ENCODE measurements around the gene MOCS1.

MOCS1 gene

GRCh38 chr6:39876111-39876510 lies 58.2 kb downstream of the MOCS1 start:
- no peak for DNase-seq
- ATAC-seq: no peak

DNA sequence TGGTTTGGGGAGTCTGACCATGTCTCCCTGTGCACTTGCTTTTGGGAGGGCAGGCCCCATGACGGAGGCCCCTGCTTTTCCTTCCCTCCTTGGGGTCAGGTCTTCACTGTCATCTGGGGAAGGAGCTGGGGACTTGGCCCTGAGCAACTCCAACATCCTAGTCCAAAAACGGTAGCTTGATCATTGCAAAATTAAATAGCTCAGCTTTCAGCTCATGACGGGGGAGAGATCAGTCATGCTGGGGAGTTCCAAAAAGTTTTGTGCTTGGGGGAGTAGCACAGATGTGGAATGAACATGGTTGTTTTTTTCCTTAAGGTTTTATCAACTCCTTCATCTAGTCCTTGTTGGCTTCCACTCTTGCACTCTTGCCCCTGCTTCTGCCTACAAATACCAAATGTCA lies 60.8 kb downstream of the MOCS1 start:
- DNase-seq (no peak), ATAC-seq (no peak)

GRCh38 chr6:39870950-39871349 lies 63.3 kb downstream of the MOCS1 start:
- DNase-seq: no peak

DNA sequence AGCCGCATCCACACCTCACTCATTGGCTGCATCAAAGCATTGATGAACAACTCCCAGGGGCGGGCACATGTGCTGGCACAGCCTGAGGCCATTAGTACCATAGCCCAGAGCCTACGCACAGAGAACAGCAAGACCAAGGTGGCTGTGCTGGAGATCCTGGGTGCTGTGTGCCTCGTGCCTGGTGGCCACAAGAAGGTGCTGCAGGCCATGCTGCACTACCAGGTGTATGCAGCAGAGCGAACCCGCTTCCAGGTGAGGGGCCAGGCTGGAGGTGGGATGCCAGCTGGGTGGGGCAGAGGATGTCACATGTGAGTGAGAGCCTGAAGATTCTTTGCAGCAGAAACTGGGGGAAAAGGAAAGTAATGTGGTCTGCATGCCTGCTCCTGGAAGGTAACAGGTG lies 66.7 kb downstream of the MOCS1 start:
- DNase-seq (no peak), ATAC-seq (no peak)

More at GRCh38 chr6:39870950-39871349, 63.3 kb downstream of the MOCS1 start:
- ATAC-seq: no peak

GRCh38 chr6:39865011-39865888 lies 69.0 kb downstream of the MOCS1 start:
- ATAC-seq: peak; percentile 52

DNA sequence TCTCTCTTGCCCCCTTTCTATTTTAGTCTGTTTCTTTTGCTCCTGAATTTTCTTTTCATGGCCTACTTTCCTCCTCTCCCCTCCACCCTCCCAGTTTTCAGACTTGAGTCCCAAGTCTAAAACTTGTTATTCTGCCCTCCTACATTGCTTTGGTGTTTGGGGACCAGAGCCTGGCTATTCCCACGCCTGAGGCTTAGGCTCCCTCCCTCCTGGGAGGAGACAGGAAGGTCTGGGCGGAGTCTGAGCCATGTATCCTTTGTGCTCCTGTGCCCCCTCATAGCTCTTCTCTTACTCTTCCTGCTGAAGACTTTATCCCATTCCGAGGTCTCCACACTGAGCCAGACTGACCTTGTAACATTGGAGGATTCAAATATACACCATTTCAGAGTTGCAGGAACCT lies 72.6 kb downstream of the MOCS1 start:
- ATAC-seq: no peak

More at GRCh38 chr6:39865011-39865888, 69.0 kb downstream of the MOCS1 start:
- peak; percentile 81 for DNase-seq

DNA sequence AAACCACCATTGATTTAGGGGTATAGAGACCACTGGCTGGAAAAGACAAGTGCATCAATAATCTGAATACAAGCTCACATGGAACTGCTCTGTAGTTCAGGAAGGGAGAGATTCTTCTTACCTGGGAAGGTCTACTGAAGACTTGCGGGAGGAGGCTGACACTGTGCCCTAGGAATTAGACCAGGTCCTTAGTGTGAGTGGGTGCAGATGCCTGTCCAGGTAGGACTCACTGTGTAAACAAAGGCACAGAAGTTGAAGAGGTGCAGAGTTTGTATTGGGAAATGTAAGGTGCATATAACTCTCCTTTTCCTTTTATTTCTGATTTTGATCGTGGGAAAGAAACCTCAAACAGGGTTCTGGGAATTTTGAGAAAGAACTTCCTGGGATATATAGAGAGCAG lies 75.2 kb downstream of the MOCS1 start:
- DNase-seq: no peak
- ATAC-seq: no peak

More for the DNA sequence above, 72.6 kb downstream of the MOCS1 start:
- DNase-seq: no peak

DNA sequence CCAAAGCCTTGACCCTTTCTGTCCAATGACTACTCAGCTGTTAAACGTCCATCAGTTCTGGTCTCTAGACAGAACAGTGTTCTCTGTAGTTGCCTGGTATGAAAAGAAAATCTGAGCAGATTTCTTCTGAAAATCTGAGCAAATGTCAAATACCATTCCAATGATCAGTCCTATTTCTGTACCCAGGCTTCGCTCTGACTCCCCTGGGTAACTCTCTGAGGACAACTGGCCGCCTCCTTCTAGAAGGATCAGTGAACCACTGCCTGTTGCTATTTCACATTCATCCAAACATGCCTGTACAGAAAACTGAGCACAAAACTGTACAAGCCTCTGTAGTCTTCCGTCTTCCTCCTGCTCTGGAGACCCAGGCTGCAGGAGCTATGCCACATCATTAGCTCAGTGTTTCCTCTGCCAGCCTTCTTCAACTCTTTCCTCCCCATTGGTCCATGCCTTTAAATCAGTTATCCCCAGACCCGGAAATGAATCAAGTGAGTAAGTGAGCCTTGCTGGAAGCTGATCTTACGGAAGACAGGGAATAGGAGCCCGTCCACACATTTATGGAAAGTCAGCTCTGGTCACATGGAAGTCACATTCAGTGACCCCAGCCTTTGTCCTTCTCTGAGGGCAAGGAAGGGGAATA lies 78.8 kb downstream of the MOCS1 start:
- DNase-seq (no peak), ATAC-seq (no peak)
